ENCODE data around the gene SCN2A.
A peak's percentile ranks its signal among the peaks of the same experiment; 100 is the strongest.

SCN2A gene

GRCh38 chr2:165239230-165239629 is at the start of gene SCN2A:
Gene SCN2A (plus strand): TSS chr2:165239414. CDS start chr2:165295824, 56,410 bp downstream.
- DNase-seq (ENCODE audit: low spot score) = no peak

- DNase-seq (ENCODE audit: low spot score) = no peak
Measured at GRCh38 chr2:165191096-165191728, 48.0 kb upstream of the SCN2A start.

- DNase-seq (ENCODE audit: low spot score) = no peak
Measured at GRCh38 chr2:165192729-165193128, 46.5 kb upstream of the SCN2A start.

GRCh38 chr2:165193178-165193777 is 45.9 kb upstream of the SCN2A start:
- DNase-seq (ENCODE audit: low spot score) = no peak

GRCh38 chr2:165196411-165196810 is 42.8 kb upstream of the SCN2A start:
- DNase-seq (ENCODE audit: low spot score) = no peak

- no peak for DNase-seq (ENCODE audit: low spot score)
Measured at GRCh38 chr2:165197346-165197745, 41.9 kb upstream of the SCN2A start.

GRCh38 chr2:165198181-165198580 is 41.0 kb upstream of the SCN2A start:
- DNase-seq (ENCODE audit: low spot score) = no peak

- DNase-seq (ENCODE audit: low spot score) = no peak
Measured at GRCh38 chr2:165202239-165202638, 37.0 kb upstream of the SCN2A start.

GRCh38 chr2:165203689-165204559 is 35.3 kb upstream of the SCN2A start, which contains the start of gene SCN3A:
Gene SCN3A (minus strand): TSS chr2:165204050. CDS start chr2:165176394, 27,656 bp downstream.
- peak; percentile 23 for DNase-seq (ENCODE audit: low spot score)

GRCh38 chr2:165205865-165206264 is 33.3 kb upstream of the SCN2A start:
- DNase-seq (ENCODE audit: low spot score) = no peak

- no peak for DNase-seq (ENCODE audit: low spot score)
Measured at GRCh38 chr2:165208094-165208493, 31.1 kb upstream of the SCN2A start.

- DNase-seq (ENCODE audit: low spot score) = no peak
Measured at GRCh38 chr2:165214093-165214492, 25.1 kb upstream of the SCN2A start.

GRCh38 chr2:165219481-165219880 is 19.7 kb upstream of the SCN2A start:
- DNase-seq (ENCODE audit: low spot score) = no peak

GRCh38 chr2:165224941-165225340 is 14.3 kb upstream of the SCN2A start:
- no peak for DNase-seq (ENCODE audit: low spot score)

- DNase-seq (ENCODE audit: low spot score) = no peak
Measured at GRCh38 chr2:165227571-165227970, 11.6 kb upstream of the SCN2A start.

- no peak for DNase-seq (ENCODE audit: low spot score)
Measured at GRCh38 chr2:165237056-165237455, 2.2 kb upstream of the SCN2A start.

GRCh38 chr2:165238295-165238694 is 919 bp upstream of the SCN2A start:
- DNase-seq (ENCODE audit: low spot score) = no peak

GRCh38 chr2:165239856-165240515 is 772 bp downstream of the SCN2A start:
- DNase-seq (ENCODE audit: low spot score) = no peak

GRCh38 chr2:165240916-165241315 is 1.7 kb downstream of the SCN2A start:
- DNase-seq (ENCODE audit: low spot score) = no peak

GRCh38 chr2:165245081-165245793 is 6.0 kb downstream of the SCN2A start:
- DNase-seq (ENCODE audit: low spot score) = no peak

- no peak for DNase-seq (ENCODE audit: low spot score)
Measured at GRCh38 chr2:165248238-165248637, 9.0 kb downstream of the SCN2A start.

GRCh38 chr2:165251366-165251765 is 12.2 kb downstream of the SCN2A start:
- no peak for DNase-seq (ENCODE audit: low spot score)
